ENCODE measurements around the gene PDE7B.

- TF ChIP-seq CTCF (IDR thresholded peaks at IDR 0.05) (no peak), POLR2A (IDR thresholded peaks at IDR 0.05) (no peak)
These were observed 26.2 kb downstream of the PDE7B start for GRCh38 chr6:135877666-135878065.

All from thyroid gland (tissue), 4 donors.